NCI-H2029 treated with DMSO at 0.1 percent for 48 hours (cell line): ENCODE results near the gene ARHGAP28.
A peak's percentile ranks its signal among the peaks of the same experiment; 100 is the strongest.

Source experiments
- DNase-seq: peaks from one replicate; lab custom pipeline; 2025; lab: John Stamatoyannopoulos, UW

The ARHGAP28 gene

DNA sequence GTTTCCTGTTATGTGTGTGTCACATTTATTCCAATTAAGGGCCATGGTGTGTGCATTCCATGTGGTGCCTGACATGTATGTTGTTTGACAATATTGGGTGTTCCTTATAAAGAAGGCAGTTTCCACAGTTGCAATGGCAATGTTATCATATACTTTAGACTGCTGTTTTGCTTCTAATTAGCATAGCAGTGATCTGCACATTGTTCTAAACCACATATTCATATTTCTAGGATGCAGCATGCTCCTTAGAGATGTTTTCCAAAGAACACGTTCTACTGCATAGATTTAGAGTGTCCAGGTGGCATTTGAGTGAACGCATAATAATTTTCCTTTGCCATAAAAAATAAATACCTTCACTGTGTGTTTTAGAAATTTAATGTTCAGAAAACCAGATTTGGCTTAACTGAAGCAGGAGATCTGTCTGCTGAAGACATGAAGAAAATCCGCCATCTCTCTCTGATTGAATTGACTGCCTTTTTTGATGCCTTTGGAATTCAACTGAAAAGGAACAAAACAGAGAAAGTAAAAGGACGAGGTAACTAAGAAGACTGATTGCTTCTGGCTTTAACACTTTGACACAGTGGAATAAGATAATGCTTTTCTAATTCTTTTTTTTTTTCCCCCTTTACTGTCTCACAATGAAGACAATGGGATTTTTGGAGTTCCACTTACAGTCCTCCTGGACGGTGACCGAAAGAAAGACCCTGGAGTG lies 143.7 kb downstream of the ARHGAP28 start:
- no peak for DNase-seq

- no peak for DNase-seq
Observed at GRCh38 chr18:6874315-6874714, 144.8 kb downstream of the ARHGAP28 start.

DNA sequence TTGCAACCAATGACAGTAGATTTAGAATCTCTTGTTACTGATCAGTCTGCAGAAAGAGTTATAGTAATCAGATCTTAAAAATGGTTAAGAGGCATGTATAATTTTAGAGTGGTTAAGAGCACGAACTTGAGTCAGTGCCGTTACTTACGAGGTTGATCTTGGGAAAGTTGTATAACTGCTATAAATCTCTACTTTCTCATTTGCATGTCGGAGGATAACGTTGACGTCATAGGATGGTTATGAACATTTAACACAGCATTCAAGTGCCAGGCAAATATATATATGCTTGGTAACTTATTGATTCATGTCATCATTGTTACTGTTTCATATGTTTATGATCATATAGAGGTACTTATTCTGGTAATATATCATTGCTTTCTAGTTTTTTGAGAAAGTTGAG lies 146.2 kb downstream of the ARHGAP28 start:
- DNase-seq = no peak

GRCh38 chr18:6876641-6877041 lies 147.1 kb downstream of the ARHGAP28 start:
- DNase-seq = no peak

GRCh38 chr18:6877288-6877687 lies 147.8 kb downstream of the ARHGAP28 start:
- no peak for DNase-seq

GRCh38 chr18:6878556-6879297 lies 149.2 kb downstream of the ARHGAP28 start:
- no peak for DNase-seq

- DNase-seq = no peak
Observed at GRCh38 chr18:6879508-6880195, 150.1 kb downstream of the ARHGAP28 start.

DNA sequence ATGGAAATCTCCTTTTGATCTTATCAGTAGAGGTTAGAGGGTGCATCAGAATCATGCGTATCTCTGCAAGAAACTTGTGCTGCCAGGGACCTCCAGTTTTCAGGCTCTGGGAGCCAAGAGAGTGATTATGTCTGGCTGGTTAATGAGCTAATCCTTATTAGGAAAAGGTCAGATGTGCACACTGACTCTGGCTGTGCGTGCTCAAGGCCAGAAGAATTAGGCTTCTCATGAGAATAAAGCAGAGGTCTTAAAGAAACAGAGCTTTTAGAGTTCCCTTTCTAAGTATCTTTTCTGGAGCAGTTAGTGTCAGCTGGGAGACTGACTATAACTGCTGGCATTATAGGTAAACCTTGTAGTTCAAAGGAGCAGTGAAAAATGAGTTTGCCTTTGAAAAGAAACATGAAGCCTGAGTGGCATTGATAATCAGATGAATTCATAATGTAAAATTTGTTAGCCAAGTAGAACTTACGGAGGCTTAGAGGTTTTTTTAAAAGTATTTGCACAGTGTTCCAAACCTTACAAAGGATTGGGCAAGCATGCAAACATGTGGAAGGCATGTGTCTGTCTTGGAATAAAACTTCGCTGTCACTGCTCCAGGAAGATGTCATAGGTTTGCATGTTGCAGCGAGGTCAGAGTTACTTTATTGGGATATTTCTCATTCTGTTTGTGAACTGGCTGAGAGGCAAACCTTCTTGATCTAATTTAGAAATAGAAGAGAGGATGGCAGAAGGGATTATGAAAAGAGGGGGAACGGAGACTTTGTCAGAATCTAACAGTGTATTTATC lies 151.7 kb downstream of the ARHGAP28 start:
- no peak for DNase-seq

DNA sequence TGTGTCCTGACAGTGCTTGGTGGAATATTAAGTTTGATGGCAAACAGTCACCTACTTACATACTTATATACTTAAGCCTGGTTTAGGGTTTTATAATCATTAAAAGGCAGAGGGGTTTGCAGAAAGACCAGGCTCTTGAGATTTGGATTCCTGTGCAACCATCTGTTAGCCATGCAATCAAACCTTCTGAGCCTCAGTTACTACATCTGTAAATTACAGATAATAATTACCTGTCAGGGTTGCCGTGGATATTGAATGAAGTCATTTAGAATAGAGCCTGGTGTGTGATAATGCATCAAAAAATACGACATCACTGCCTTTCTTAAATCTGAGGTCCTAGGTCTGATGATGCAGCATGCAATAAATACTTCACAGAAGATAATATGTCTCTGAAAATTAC lies 152.9 kb downstream of the ARHGAP28 start:
- DNase-seq = no peak

DNA sequence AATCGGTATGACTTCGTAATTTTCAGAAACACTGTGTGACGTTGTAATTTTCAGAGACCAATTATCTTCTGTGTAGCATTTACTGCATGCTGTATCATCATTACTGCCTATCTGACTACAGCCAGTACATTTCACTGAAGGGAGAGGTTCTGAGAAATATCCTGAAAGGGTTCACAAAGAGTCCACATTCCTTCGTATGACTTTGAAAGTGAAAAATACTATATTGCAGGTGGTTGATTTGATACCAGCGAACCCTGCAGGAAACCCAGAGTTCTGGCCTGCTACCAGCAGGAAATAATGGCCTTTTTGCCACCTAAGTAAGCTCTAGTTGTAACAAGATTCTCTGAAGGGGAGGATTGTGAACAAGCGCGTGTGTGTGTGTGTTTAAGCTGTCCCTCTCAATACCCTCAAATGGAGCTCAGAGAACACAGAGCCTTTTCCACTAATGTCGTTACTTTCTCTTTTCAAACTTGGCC lies 155.5 kb downstream of the ARHGAP28 start:
- DNase-seq = no peak

DNA sequence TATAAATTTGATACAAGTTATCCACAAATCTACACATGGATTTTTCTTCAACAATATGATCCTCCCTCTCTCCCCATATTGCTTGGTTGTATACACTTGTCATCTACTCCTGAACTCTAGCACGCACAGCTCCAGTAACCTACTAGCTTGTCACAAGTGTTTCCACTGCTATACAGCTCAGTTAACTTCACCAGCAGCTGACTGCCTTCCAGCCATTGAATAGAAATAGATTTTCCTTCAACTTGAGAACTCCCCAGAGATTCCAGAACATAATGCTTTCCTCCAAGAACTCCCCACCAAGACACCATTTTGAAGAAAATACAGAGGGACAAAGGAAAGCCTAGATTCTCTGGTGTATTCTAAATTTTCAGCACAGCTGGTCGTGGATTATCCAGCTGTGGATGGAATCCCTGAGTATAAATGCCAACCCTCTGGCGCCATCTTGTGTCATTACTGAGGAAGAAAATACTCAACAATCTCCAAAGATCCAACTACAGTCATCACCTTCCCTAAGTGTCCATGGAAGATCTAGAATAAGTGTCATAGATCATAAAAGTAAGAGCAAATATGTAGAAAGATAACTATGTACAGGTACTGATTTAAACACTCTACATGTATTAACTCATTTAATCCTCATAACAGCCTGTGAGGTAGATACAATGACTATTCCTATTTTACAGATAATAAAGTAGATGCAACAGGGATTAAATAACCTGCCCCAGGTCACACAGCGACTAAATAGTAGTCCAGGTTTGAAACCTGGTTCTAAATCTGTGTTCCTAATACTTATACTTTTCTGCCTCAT lies 156.7 kb downstream of the ARHGAP28 start:
- DNase-seq = peak; percentile 57

GRCh38 chr18:6886797-6887330 lies 157.3 kb downstream of the ARHGAP28 start:
- no peak for DNase-seq

GRCh38 chr18:6891788-6892187 lies 162.3 kb downstream of the ARHGAP28 start:
- DNase-seq = no peak

GRCh38 chr18:6901286-6901926 lies 171.9 kb downstream of the ARHGAP28 start:
- DNase-seq = no peak

GRCh38 chr18:6917072-6917471 lies 187.6 kb downstream of the ARHGAP28 start:
- no peak for DNase-seq

GRCh38 chr18:6920099-6920955 lies 190.8 kb downstream of the ARHGAP28 start:
- DNase-seq = peak; percentile 47

DNA sequence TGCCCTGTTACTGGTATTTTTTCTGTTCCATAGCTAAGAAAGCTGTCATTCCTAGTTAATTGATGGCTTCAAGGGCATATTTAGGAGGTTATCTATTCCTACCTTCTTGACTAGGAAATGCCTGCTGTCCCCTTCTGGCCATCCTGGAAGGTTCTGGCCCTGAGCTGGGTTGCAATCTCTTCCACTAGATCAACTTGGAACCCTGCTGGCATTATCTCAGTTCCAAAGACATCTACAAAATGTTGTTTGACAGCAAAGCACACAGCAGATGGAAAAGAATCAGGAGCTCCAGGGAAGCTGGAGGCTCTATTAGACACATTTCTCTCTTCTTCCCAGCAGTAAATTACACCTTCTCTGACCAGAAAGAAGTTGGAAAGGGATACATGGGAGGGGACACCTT lies 192.1 kb downstream of the ARHGAP28 start:
- DNase-seq = no peak

- no peak for DNase-seq
Observed at GRCh38 chr18:6923220-6923619, 193.7 kb downstream of the ARHGAP28 start.

DNA sequence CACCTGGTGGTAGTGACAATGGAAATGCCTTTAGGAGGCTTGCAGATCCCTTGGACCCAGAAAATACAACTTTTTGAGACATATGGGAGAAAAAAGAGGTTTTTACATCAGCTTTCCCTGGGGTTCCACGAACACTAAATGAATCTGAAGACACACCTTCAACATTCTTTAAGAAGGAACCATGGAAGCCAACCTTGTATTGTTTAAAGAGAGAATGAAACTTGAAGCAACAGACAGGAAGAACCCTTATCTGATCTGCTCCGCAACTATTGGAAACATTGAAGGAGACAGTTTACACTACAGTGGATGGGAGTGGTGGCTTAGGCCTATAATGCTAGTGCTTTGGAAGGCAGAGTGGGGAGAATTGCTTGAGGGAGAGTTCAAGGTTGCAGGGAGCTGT lies 197.6 kb downstream of the ARHGAP28 start:
- DNase-seq = no peak
